MM.1S (cell line): Measurements from ENCODE around the gene CMC4.

Experiments used
- DNase-seq: peaks from one replicate; pipeline ENCODE4 v3.0.0-alpha.2; 2015
- H2AFZ ChIP-seq: fragments of 300-600 bp; sonication (generic); 2 replicates; pipeline ENCODE4 v1.6.0; 2016; ENCODE audit warnings: antibody characterized with exemption, low read length
- H3F3A ChIP-seq: fragments of 300-600 bp; sonication (generic); 2 replicates; pipeline ENCODE4 v1.6.1; 2016; ENCODE audit warnings: mild to moderate bottlenecking, antibody characterized with exemption, low read length, moderate library complexity, mixed read lengths; ENCODE audit not compliant: insufficient read depth
- H3K27ac ChIP-seq: fragments of 300-600 bp; sonication (generic); 2 replicates; pipeline ENCODE4 v1.5.1; 2016; ENCODE audit warnings: mild to moderate bottlenecking, low read length
- H3K27me3 ChIP-seq: fragments of 300-600 bp; sonication (generic); replicated peaks from 2 replicates; pipeline ENCODE4 v1.6.0; 2016; ENCODE audit warnings: low read length; ENCODE audit not compliant: insufficient read depth
- H3K36me3 ChIP-seq: fragments of 300-600 bp; sonication (generic); replicated peaks from 2 replicates; pipeline ENCODE4 v1.6.1; 2016; ENCODE audit warnings: mild to moderate bottlenecking, low read length, mixed read lengths; ENCODE audit not compliant: insufficient read depth
- H3K4me1 ChIP-seq: fragments of 300-600 bp; sonication (generic); 2 replicates; pipeline ENCODE4 v1.6.1; 2016; ENCODE audit warnings: low read length, mixed read lengths
- H3K4me2 ChIP-seq: fragments of 300-600 bp; sonication (generic); 2 replicates; pipeline ENCODE4 v1.6.0; 2016; ENCODE audit warnings: low read depth, low read length
- H3K4me3 ChIP-seq: fragments of 300-600 bp; sonication (generic); 2 replicates; pipeline ENCODE4 v1.5.1; 2016; ENCODE audit warnings: low read length, mixed read lengths
- H3K79me2 ChIP-seq: fragments of 300-600 bp; sonication (generic); 2 replicates; pipeline ENCODE4 v1.6.1; 2016; ENCODE audit warnings: mixed run types, low read length, mixed read lengths
- H3K9ac ChIP-seq: fragments of 300-600 bp; sonication (generic); 2 replicates; pipeline ENCODE4 v1.6.1; 2016; ENCODE audit warnings: low read length, mixed read lengths
- H3K9me2 ChIP-seq: fragments of 300-600 bp; sonication (generic); replicated peaks from 2 replicates; pipeline ENCODE4 v1.6.1; 2016; ENCODE audit warnings: mild to moderate bottlenecking, low read length, mixed read lengths; ENCODE audit not compliant: insufficient read depth
- H3K9me3 ChIP-seq: fragments of 300-600 bp; sonication (generic); replicated peaks from 2 replicates; pipeline ENCODE4 v1.6.1; 2016; ENCODE audit warnings: mild to moderate bottlenecking, low read length, mixed read lengths; ENCODE audit not compliant: insufficient read depth
- H4K20me1 ChIP-seq: fragments of 300-600 bp; sonication (generic); 2 replicates; pipeline ENCODE4 v1.6.1; 2016; ENCODE audit warnings: mild to moderate bottlenecking, low read length, moderate library complexity, mixed read lengths; ENCODE audit not compliant: insufficient read depth
- CTCF ChIP-seq: fragments of 300-600 bp; sonication (generic); IDR thresholded peaks from 2 replicates; pipeline ENCODE4 v1.5.1; 2016; ENCODE audit warnings: antibody characterized with exemption, low read length, mixed read lengths
- EZH2 ChIP-seq: fragments of 300-600 bp; sonication (generic); optimal IDR thresholded peaks from 2 replicates; pipeline ENCODE3; 2017; ENCODE audit warnings: low read depth, mild to moderate bottlenecking, antibody characterized with exemption, low read length, mixed read lengths
- EZH2phosphoT487 ChIP-seq: fragments of 300-600 bp; sonication (generic); IDR thresholded peaks from 2 replicates; pipeline ENCODE4 v1.6.1; 2018; ENCODE audit warnings: antibody characterized with exemption, low read length

The CMC4 gene

DNA sequence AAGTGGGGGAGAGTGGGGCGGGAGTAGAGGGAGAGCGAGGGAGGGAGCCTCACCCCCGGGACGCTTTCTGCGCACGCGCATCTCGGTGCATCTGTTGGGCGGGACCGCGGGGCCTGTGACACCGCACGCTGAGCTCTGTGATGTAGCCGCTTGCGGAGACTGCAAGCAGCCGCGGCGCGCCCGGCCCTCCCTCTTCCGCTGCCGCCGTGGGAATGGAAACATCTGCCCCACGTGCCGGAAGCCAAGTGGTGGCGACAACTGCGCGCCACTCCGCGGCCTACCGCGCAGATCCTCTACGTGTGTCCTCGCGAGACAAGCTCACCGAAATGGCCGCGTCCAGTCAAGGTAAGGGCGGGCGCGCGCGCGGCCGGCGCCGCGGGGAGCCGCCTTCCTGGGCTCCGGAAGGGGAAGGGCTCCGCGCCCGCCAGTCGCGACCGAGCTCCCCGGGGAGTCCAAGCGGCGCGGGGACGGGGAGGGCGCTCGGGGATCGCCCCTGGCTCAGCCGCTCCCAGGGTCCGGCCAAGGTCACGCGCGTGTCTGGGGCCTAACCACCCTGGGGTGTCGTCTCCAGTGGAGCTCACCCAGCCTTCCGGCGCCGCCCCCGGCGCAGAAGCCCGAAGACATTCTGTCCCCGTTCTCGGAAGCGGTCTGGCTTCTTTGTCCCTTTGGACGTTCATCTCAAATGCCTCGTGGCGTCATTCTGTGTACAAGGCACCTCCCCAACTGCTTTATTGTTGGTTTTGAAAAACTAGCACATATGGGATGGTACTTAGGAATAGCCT lies 44.0 kb downstream of the CMC4 start, which contains the start of gene FUNDC2:
Gene FUNDC2 (plus strand): TSS at position 118 of the 782 bp plus-strand sequence. CDS start 95 bp downstream, at position 213.
- H4K20me1 ChIP-seq, result no peaks in the 10 kb centered on the region
- H3K9me2 ChIP-seq, result no peaks in the 10 kb centered on the region
- TF ChIP-seq EZH2 (no peak), CTCF (no peak), EZH2phosphoT487 (no peak)
- H3K36me3 ChIP-seq, result no peaks in the 10 kb centered on the region
- peak within 1 kb of the TSS; percentile 94 for H3K27ac ChIP-seq
- H2AFZ ChIP-seq, result peak within 1 kb of the TSS; percentile 61
- peaks cover 12% of the 10 kb centered on the region; the same call in 1 of the 2 replicates for H3F3A ChIP-seq
- peak within 1 kb of the TSS; percentile 86 for H3K4me3 ChIP-seq
- H3K27me3 ChIP-seq, result no peaks in the 10 kb centered on the region
- H3K79me2 ChIP-seq, result peaks cover 34% of the 10 kb centered on the region
- H3K4me2 ChIP-seq, result peak within 1 kb of the TSS; percentile 70
- H3K4me1 ChIP-seq, result no peaks in the 10 kb centered on the region
- peak; percentile 92 for DNase-seq
- H3K9ac ChIP-seq, result peak within 1 kb of the TSS; percentile 88
- no peaks in the 10 kb centered on the region for H3K9me3 ChIP-seq

DNA sequence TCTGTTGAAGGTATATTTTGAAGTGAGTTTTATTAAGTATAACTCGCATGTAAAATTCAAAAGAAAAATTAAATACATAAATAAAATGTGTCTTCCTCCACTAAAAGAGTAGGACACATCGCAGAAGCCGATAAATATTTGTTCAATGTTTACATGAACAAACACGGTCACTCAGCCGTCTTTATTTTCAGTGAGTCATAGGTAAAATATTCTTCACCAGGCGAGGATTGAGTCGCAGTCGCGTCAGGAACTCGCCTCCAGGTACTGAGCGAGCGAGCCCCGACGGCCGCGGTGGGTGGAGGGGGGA lies 44.6 kb downstream of the CMC4 start:
- H3K79me2 ChIP-seq, result peaks cover 29% of the 10 kb centered on the region
- no peaks in the 10 kb centered on the region for H3K9me3 ChIP-seq
- H3K4me2 ChIP-seq, result peak overlapping the region; percentile 39; the same call in 1 of the 2 replicates
- peaks cover 12% of the 10 kb centered on the region; the same call in 1 of the 2 replicates for H3F3A ChIP-seq
- no peaks in the 10 kb centered on the region for H3K9me2 ChIP-seq
- no peak for DNase-seq
- H3K27ac ChIP-seq, result peak overlapping the region; percentile 94; the same call in 1 of the 2 replicates
- no peaks in the 10 kb centered on the region for H4K20me1 ChIP-seq
- H3K4me3 ChIP-seq, result peak overlapping the region; percentile 47
- H2AFZ ChIP-seq, result peak overlapping the region; percentile 40; the same call in 1 of the 2 replicates
- no peaks in the 10 kb centered on the region for H3K27me3 ChIP-seq
- H3K9ac ChIP-seq, result peak overlapping the region; percentile 47; the same call in 1 of the 2 replicates
- TF ChIP-seq EZH2phosphoT487 (no peak), CTCF (no peak), EZH2 (no peak)
- no peaks in the 10 kb centered on the region for H3K36me3 ChIP-seq
- H3K4me1 ChIP-seq, result no peaks in the 10 kb centered on the region

DNA sequence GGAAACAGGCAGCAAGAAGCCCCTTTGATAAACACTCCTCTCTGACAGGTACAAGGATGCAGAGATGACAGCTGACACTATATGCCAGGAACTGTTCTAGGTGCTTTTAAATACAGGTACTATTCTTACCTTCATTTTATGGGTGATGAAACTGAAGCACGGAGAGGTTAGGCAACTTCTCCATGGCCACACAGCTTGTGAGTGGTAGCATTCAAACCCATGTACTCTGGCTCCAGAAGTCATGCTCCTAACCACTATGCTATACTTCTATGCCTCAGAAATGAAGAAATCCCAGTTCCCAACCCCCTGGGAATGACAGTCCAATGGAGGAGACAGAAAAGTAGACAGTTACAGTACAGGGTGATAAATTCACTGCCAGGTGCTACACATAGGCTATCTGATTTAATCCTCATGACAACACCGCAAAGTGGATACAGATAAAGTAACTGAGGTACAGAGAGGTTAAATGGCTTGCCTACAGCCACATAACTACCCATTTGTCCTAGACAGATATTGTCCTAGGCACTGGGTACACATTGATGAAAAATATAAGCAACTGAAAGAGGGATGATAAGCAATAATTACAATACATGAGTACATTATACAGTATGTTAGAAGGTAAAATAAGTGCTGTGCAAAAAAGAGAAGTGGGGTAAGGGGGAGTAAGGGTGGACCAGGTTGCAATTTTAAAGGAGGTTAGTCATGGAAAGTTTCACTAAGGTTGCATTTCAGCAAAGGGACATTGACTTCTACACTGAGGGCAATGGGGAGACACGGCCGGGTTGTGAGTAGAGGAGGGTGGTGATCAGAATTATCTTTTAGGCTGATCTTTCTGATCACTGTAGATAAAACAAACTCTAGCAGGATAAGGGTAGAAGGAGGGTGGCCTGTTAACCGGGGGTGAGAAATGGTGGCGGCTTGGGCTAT lies 46.8 kb downstream of the CMC4 start:
- Histone ChIP-seq H3K9ac (no peak overlapping the region), H3F3A (peaks cover 12% of the 10 kb centered on the region; the same call in 1 of the 2 replicates), H4K20me1 (no peaks in the 10 kb centered on the region), H3K4me1 (no peaks in the 10 kb centered on the region), H3K4me3 (no peak overlapping the region), H3K36me3 (no peaks in the 10 kb centered on the region), H3K4me2 (no peak overlapping the region), H3K9me2 (no peaks in the 10 kb centered on the region), H3K79me2 (peaks cover 13% of the 10 kb centered on the region), H3K9me3 (no peaks in the 10 kb centered on the region), H3K27ac (no peak overlapping the region), H2AFZ (no peak overlapping the region), H3K27me3 (no peaks in the 10 kb centered on the region)
- no peak for TF ChIP-seq CTCF
- no peak for TF ChIP-seq EZH2phosphoT487
- no peak for TF ChIP-seq EZH2
- DNase-seq, result no peak
